Caco-2 (cell line): ENCODE results near the gene KCNAB1. TPM values are rescaled to one million over a fixed set of nuclear protein-coding genes. Genes with fewer than 3 reads are reported as not detected.

Source experiments
- BruUV-seq: library from RNA; stranded (reverse); fragments of 400-500 nt; replicated peaks from 2 replicates; lab custom pipeline; 2021; lab: Mats Ljungman, UMichigan
- CTCF ChIA-PET: fragments of 300-600 bp; sonication (Branson Sonifier 250); formaldehyde crosslinking; loops from one replicate; lab custom pipeline; 2022; ENCODE audit warnings: antibody characterized with exemption; lab: Charles Lee
- POLR2A ChIA-PET: fragments of 300-600 bp; sonication (Branson Sonifier 250); formaldehyde crosslinking; loops from one replicate; lab custom pipeline; 2022; ENCODE audit warnings: antibody characterized with exemption; lab: Charles Lee
- DNase-seq, 2 experiments: peaks; one replicate each; pipeline versions ENCODE4 v3.0.0 to v3.0.0-alpha.2; 2020 to 2022
- H3K27me3 ChIP-seq: replicated peaks from 2 replicates; pipeline ENCODE4 v1.6.0; 2011; ENCODE audit warnings: low read length; ENCODE audit not compliant: control insufficient read depth, insufficient read depth
- H3K36me3 ChIP-seq: 2 replicates; pipeline ENCODE4 v1.5.1; 2011; ENCODE audit warnings: low read length; ENCODE audit not compliant: control insufficient read depth, insufficient read depth
- H3K4me1 ChIP-seq: fragments of 250-450 bp; sonication (Bioruptor Pico); 2 replicates; pipeline ENCODE4 v1.5.1; 2020; ENCODE audit warnings: mild to moderate bottlenecking
- H3K4me3 ChIP-seq: 2 replicates; pipeline ENCODE4 v1.5.1; 2011; ENCODE audit warnings: low read depth, mild to moderate bottlenecking, control low read depth, low read length
- H3K9me3 ChIP-seq: fragments of 250-450 bp; sonication (Bioruptor Pico); 2 replicates; pipeline ENCODE4 v1.5.1; 2020; ENCODE audit warnings: mild to moderate bottlenecking, moderate library complexity
- H3K27ac Mint-ChIP-seq: one replicate; pipeline ENCODE4 v1.8.0; 2022; ENCODE audit warnings: mixed read lengths; ENCODE audit not compliant: unreplicated experiment
- H3K27me3 Mint-ChIP-seq: one replicate; pipeline ENCODE4 v1.8.0; 2022; ENCODE audit warnings: mixed read lengths; ENCODE audit not compliant: insufficient read depth, unreplicated experiment
- H3K36me3 Mint-ChIP-seq: one replicate; pipeline ENCODE4 v1.8.0; 2022; ENCODE audit warnings: mild to moderate bottlenecking, mixed read lengths; ENCODE audit not compliant: insufficient read depth, unreplicated experiment
- H3K4me1 Mint-ChIP-seq: one replicate; pipeline ENCODE4 v1.8.0; 2022; ENCODE audit warnings: low read depth, mixed read lengths; ENCODE audit not compliant: unreplicated experiment
- H3K4me3 Mint-ChIP-seq: one replicate; pipeline ENCODE4 v1.8.0; 2022; ENCODE audit warnings: mild to moderate bottlenecking, moderate library complexity, mixed read lengths; ENCODE audit not compliant: unreplicated experiment
- H3K9me3 Mint-ChIP-seq: one replicate; pipeline ENCODE4 v1.8.0; 2022; ENCODE audit warnings: mixed read lengths; ENCODE audit not compliant: unreplicated experiment
- CTCF ChIP-seq, 2 experiments: fragments of 200-600 bp in 1 of 2; IDR thresholded peaks; 1 replicate in 1 of 2; 2 replicates in 1 of 2; pipeline versions ENCODE4 v1.5.1 to v1.8.0; 2011 to 2022; ENCODE audit warnings: antibody characterized with exemption in 1 of 2, control low read depth in 1 of 2, inconsistent platforms in 1 of 2, low read depth in 1 of 2, low read length in 1 of 2, mild to moderate bottlenecking in 1 of 2, moderate library complexity in 1 of 2; ENCODE audit not compliant: insufficient read depth in 1 of 2, severe bottlenecking in 1 of 2, unreplicated experiment in 1 of 2
- intact Hi-C: fragments of 100-400 bp; cut with micrococcal nuclease; formaldehyde crosslinking; loops from one replicate; pipeline ENCODE4 v1.10.0; 2022; ENCODE audit not compliant: unreplicated experiment
- total RNA-seq: library from RNA; stranded (reverse); gene quantifications from 2 replicates; pipeline ENCODE4 v1.2.3, GENCODE V29; 2022

The KCNAB1 gene
- total RNA-seq, 1 experiment from 2014 or later: 0.14 TPM

DNA sequence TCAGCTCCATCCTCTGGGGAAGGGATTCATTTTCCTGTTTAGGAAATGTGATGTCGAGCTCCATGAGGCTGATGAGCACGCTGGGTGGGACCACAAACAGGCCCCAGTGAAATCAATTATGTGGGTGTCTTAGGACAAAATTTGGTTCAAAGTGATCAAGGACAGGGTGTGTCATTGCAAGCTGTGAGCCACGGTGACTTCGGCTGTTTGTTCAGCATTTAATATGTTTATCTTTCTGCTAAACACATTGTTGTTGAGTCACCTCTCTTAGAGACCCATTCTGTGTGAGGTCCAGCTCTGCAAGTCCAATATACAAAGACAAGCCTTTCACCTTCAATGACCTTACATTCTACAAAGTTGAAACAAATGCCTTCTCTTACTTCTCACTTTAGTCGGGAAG lies 393.2 kb downstream of the KCNAB1 start:
- DNase-seq: no peak
- ChIA-PET CTCF (interaction anchor here (0.9 to 1.0 kb wide), 2 partner anchors 21 to 339 kb away, joined by 3 read pairs; no protein-coding TSS in a partner anchor), POLR2A (no interaction called here)
- peaks cover 11% of the 10 kb centered on the region for H3K27me3 Mint-ChIP-seq
- no peaks in the 10 kb centered on the region for H3K36me3 ChIP-seq
- H3K9me3 Mint-ChIP-seq: no peaks in the 10 kb centered on the region
- no peaks in the 10 kb centered on the region for H3K9me3 ChIP-seq
- 0 out of 2 replicates have a peak, but pooled peaks cover 5% of the 10 kb centered on the region for H3K4me1 ChIP-seq
- H3K4me1 Mint-ChIP-seq: no peaks in the 10 kb centered on the region
- no peaks in the 10 kb centered on the region for H3K27me3 ChIP-seq
- intact Hi-C loops: no loop called here
- no TSS peak for BruUV-seq
- no peak overlapping the region for H3K4me3 ChIP-seq
- H3K36me3 Mint-ChIP-seq: no peaks in the 10 kb centered on the region
- H3K4me3 Mint-ChIP-seq: no peak overlapping the region
- H3K27ac Mint-ChIP-seq: no peak overlapping the region
- no peak for TF ChIP-seq CTCF (IDR thresholded peaks at IDR 0.05; ENCODE audit: insufficient read depth in 1 of 2, low read depth in 1 of 2, low read length in 1 of 2, severe bottlenecking in 1 of 2, unreplicated experiment in 1 of 2)

DNA sequence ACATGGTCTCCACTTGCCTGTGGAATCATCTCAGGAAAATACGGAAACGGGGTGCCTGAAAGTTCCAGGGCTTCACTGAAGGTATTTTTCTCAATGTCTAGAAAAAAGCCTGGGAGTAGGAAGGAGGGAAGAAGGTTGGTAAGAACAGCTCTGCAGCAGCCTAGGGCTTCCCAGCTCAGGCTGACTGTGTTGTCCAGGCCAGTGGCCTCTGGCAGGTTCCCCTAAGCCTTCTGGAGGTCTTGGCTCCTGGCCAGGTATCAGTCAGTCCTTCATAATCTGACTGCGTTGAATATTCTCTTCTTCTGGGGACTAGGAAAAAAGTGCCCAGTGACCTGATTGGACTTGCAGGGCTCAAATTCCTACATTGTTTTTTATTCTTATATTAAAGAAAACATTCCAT lies 395.9 kb downstream of the KCNAB1 start:
- no TSS peak for BruUV-seq

DNA sequence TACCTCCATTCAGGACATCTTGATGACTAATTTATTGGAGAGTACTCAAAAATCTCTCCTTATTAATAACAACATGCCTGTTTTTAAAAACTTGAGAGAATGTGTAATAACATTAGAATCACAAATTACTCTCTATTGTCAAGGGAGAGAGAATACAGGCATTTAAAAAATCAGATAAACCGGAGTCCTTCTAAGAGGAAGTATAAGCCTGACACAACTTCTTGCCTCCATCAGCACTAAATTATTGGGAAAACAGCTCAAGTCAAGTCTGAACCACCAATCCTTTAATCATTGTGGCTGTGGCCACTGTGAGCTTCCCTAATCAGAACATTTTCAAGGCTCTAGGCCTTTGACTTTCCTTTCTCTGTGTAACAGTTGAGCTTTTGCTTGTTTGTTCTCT lies 396.6 kb downstream of the KCNAB1 start:
- Histone ChIP-seq H3K9me3 (no peaks in the 10 kb centered on the region), H3K4me1 (0 out of 2 replicates have a peak, but pooled peaks cover 5% of the 10 kb centered on the region), H3K27me3 (no peaks in the 10 kb centered on the region), H3K4me3 (no peak overlapping the region), H3K36me3 (no peaks in the 10 kb centered on the region)
- no peaks in the 10 kb centered on the region for H3K36me3 Mint-ChIP-seq
- no TSS peak for BruUV-seq
- TF ChIP-seq CTCF (IDR thresholded peaks at IDR 0.05; ENCODE audit: insufficient read depth in 1 of 2, low read depth in 1 of 2, low read length in 1 of 2, severe bottlenecking in 1 of 2, unreplicated experiment in 1 of 2): no peak
- ChIA-PET CTCF (no interaction called here), POLR2A (no interaction called here)
- H3K4me1 Mint-ChIP-seq: no peaks in the 10 kb centered on the region
- no peak overlapping the region for H3K4me3 Mint-ChIP-seq
- H3K27ac Mint-ChIP-seq: no peak overlapping the region
- peaks cover 10% of the 10 kb centered on the region for H3K27me3 Mint-ChIP-seq
- intact Hi-C loops: no loop called here
- no peak for DNase-seq
- H3K9me3 Mint-ChIP-seq: no peaks in the 10 kb centered on the region

More for the DNA sequence above, 395.9 kb downstream of the KCNAB1 start:
- no peaks in the 10 kb centered on the region for H3K27me3 ChIP-seq
- H3K4me3 Mint-ChIP-seq: no peak overlapping the region
- no peak overlapping the region for H3K27ac Mint-ChIP-seq
- TF ChIP-seq CTCF (IDR thresholded peaks at IDR 0.05; ENCODE audit: insufficient read depth in 1 of 2, low read depth in 1 of 2, low read length in 1 of 2, severe bottlenecking in 1 of 2, unreplicated experiment in 1 of 2): no peak
- no peak overlapping the region for H3K4me3 ChIP-seq
- H3K4me1 Mint-ChIP-seq: no peaks in the 10 kb centered on the region
- CTCF ChIA-PET: no interaction called here
- no peaks in the 10 kb centered on the region for H3K9me3 ChIP-seq
- DNase-seq: no peak
- no peaks in the 10 kb centered on the region for H3K9me3 Mint-ChIP-seq
- POLR2A ChIA-PET: no interaction called here
- intact Hi-C loops: no loop called here
- no peaks in the 10 kb centered on the region for H3K36me3 Mint-ChIP-seq
- peaks cover 14% of the 10 kb centered on the region for H3K27me3 Mint-ChIP-seq
- H3K4me1 ChIP-seq: 0 out of 2 replicates have a peak, but pooled peaks cover 5% of the 10 kb centered on the region
- H3K36me3 ChIP-seq: no peaks in the 10 kb centered on the region
